ELR (cell line): ENCODE data around the gene ZNF827.

Source experiments
- DNase-seq: peaks from one replicate; pipeline ENCODE4 v3.0.0-alpha.2; 2015; ENCODE audit warnings: low read depth

The ZNF827 gene

GRCh38 chr4:145891958-145892357 lies 46.7 kb downstream of the ZNF827 start:
- DNase-seq, result no peak

GRCh38 chr4:145890689-145891088 lies 47.9 kb downstream of the ZNF827 start:
- no peak for DNase-seq

- no peak for DNase-seq
Observed at GRCh38 chr4:145888393-145888792, 50.2 kb downstream of the ZNF827 start.

- peak; percentile 43 for DNase-seq
Observed at GRCh38 chr4:145887241-145887991, 51.2 kb downstream of the ZNF827 start.

- DNase-seq, result no peak
Observed at GRCh38 chr4:145886871-145887240, 51.8 kb downstream of the ZNF827 start.

GRCh38 chr4:145885666-145886065 lies 53.0 kb downstream of the ZNF827 start:
- DNase-seq, result no peak

GRCh38 chr4:145884775-145885174 lies 53.8 kb downstream of the ZNF827 start:
- DNase-seq, result no peak

- DNase-seq, result no peak
Observed at GRCh38 chr4:145883101-145883694, 55.4 kb downstream of the ZNF827 start.

- DNase-seq, result no peak
Observed at GRCh38 chr4:145882604-145883003, 56.0 kb downstream of the ZNF827 start.

- DNase-seq, result no peak
Observed at GRCh38 chr4:145881989-145882388, 56.6 kb downstream of the ZNF827 start.

GRCh38 chr4:145881576-145881975 lies 57.0 kb downstream of the ZNF827 start:
- no peak for DNase-seq

GRCh38 chr4:145880355-145880960 lies 58.2 kb downstream of the ZNF827 start:
- no peak for DNase-seq

GRCh38 chr4:145879598-145879997 lies 59.0 kb downstream of the ZNF827 start:
- no peak for DNase-seq

GRCh38 chr4:145878501-145879435 lies 59.9 kb downstream of the ZNF827 start:
- peak; percentile 9 for DNase-seq

- no peak for DNase-seq
Observed at GRCh38 chr4:145876531-145877180, 62.0 kb downstream of the ZNF827 start.

GRCh38 chr4:145873901-145874300 lies 64.7 kb downstream of the ZNF827 start:
- no peak for DNase-seq

- no peak for DNase-seq
Observed at GRCh38 chr4:145871209-145871608, 67.4 kb downstream of the ZNF827 start.

- DNase-seq, result no peak
Observed at GRCh38 chr4:145870155-145871020, 68.2 kb downstream of the ZNF827 start.

- DNase-seq, result peak; percentile 34
Observed at GRCh38 chr4:145868637-145869409, 69.8 kb downstream of the ZNF827 start.

GRCh38 chr4:145867406-145867805 lies 71.2 kb downstream of the ZNF827 start:
- DNase-seq, result no peak
